Amniotic epithelial cell (primary cell): ENCODE measurements around the gene EXOC3L1.

Source experiments
- DNase-seq: peaks from one replicate; pipeline ENCODE4 v3.0.0-alpha.2; 2010; ENCODE audit warnings: low read depth

The EXOC3L1 gene

GRCh38 chr16:67198238-67198734 is 8.3 kb upstream of the EXOC3L1 start:
- peak; percentile 40 for DNase-seq

DNA sequence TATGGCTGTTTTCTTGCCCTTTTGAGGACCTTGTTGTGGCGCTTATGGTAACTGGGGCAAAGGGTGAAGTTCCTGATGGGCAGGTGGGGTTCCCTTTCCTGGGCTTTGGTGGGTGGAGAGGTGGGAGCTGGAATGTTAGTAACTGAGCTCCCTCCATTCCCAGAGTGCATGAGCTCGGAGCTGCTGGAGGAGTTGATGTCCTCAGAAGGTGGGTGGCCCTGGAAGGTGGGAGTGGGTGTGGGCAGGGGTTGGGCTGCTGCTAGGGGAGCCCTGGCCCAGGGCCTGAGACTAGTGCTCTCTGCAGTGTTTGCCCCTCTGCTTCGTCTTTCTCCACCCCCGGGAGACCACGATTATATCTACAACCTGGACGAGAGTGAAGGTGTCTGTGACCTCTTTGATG is 7.8 kb upstream of the EXOC3L1 start:
- DNase-seq = no peak

- DNase-seq = no peak
These were observed 6.9 kb upstream of the EXOC3L1 start for GRCh38 chr16:67196881-67197280.

- DNase-seq = no peak
These were observed 5.7 kb upstream of the EXOC3L1 start for GRCh38 chr16:67195676-67196075.

DNA sequence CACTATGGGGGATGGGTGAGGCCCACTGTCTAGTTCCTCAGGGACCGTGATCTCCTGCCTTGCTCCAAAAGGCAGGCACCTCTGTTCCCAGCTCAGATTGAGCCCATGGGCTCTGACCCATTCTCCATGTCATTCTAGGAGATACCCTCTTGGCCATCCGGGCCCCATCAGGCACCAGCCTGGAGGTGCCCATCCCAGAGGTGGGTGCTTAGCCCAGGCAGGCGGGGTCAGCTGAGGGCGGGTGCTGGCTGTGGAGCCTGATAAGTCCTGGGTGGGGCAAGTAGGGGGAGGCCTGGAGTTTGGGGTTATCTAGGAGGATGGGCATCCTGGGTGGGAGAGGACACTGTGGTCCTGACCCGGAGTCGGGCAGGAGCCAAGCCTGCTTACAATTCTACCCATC is 4.3 kb upstream of the EXOC3L1 start:
- DNase-seq = no peak

DNA sequence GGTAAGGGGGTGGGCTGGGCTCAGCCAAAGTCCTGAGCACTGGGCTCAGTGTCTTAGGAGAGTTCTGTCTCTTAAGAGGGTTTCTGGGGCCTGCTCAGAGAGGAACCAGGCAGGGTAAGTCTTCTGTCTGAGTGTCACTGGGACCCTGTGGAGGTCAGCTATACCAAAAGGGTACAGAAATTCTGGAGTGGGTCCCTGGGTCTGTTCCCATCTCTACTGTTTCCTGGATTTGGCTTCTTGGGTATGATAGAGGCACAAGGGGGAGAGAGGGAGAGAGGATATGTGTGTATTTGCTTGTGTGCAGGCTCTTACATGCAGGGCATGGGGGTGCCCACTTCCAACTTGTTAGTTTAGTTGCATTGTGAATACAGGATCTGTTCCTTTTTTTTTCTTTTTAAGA is 3.6 kb upstream of the EXOC3L1 start:
- DNase-seq = no peak

DNA sequence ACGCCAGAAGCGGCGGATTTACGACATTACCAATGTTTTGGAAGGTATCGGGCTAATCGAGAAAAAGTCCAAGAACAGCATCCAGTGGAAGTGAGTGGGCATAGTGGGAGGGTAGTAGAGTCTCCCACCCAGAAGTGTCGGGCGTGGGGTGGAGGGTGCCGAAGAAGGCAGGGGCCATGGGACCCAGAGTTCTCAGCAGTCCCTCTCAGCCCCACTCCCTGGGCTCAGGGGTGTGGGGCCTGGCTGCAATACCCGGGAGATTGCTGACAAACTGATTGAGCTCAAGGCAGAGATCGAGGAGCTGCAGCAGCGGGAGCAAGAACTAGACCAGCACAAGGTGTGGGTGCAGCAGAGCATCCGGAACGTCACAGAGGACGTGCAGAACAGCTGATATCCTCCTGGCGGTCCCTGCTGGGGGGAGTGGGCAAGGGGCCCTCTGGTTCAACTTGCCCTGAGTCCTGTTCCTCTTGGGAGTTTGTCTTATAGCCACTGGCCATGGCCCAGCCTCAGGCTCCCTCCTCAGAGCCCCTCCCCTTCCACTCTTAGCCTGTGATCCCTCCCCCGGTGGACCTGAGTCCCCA is 2.9 kb upstream of the EXOC3L1 start:
- DNase-seq = no peak

GRCh38 chr16:67191995-67192681 is 2.2 kb upstream of the EXOC3L1 start, which contains the start of gene E2F4:
Gene E2F4, plus strand, starts transcription at chr16:67192155. Its CDS starts 73 bp downstream, at chr16:67192228.
- DNase-seq = peak; percentile 91

DNA sequence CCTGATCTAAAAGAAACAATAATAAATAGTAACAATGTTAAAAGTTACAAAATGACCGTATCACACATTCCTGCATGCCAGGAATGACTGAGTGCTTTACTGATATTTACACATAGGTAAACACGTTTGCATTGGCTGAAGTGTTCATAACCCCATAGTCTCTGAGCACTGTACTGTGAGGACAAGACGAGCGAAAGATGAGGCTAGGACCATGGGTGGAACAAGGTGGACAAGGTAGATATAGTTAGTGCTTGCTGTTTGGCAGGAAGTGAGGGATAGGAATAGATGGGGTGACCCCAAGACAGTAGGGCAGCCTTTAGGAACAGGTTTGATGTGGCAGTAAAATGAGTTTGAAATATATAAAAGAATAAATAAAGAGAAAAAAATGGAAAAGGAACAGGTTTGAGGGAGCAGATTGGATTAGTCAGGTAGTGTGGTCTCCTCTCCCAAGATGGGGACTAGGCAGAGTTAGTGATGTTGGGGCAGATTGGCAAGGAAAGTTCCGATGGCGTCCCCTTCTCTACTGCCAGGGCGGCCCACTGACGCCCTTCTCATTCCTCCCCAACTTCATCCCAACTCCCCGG is 1.6 kb upstream of the EXOC3L1 start:
- no peak for DNase-seq

GRCh38 chr16:67190448-67191399 is 788 bp upstream of the EXOC3L1 start:
- DNase-seq = peak; percentile 61

DNA sequence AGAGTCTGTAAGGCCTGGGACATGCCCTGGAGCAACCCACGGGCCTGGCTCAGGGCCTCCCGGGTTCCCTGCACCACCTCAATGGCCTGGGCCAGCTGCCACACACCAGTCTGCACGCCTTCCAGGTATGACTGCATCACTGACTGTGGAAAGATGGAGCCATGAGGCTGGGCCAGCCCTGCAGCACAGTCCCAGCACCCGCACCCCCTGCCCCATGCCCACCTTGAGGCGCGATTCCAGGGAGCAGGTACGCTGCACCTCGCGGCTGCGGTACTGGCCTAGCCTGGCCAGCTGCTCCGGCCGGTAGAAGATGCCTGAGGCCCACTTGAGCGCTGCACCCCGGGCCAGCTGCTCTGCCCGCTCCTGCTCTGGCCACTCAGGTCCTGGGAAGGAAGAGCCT is 1.1 kb downstream of the EXOC3L1 start:
- DNase-seq = no peak

DNA sequence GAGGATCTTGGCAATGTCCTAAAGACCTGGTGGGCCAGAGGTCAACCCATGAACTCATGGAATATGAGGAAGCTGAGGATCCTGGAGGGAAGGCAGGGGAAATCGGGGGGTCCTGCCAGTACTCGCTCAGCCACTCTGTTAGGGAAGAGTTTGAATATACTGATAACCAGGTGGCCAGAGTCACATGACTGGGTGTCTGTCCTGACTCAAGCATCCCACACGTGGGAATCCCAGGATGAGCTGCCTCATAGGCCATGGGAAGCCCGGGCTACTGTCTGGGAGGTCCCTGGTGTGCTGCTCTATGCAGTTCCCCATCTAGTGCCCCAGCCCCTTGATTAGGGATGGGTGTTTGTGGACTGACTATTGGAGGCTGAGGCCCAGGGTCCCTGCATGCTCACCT is 1.6 kb downstream of the EXOC3L1 start:
- DNase-seq = no peak

DNA sequence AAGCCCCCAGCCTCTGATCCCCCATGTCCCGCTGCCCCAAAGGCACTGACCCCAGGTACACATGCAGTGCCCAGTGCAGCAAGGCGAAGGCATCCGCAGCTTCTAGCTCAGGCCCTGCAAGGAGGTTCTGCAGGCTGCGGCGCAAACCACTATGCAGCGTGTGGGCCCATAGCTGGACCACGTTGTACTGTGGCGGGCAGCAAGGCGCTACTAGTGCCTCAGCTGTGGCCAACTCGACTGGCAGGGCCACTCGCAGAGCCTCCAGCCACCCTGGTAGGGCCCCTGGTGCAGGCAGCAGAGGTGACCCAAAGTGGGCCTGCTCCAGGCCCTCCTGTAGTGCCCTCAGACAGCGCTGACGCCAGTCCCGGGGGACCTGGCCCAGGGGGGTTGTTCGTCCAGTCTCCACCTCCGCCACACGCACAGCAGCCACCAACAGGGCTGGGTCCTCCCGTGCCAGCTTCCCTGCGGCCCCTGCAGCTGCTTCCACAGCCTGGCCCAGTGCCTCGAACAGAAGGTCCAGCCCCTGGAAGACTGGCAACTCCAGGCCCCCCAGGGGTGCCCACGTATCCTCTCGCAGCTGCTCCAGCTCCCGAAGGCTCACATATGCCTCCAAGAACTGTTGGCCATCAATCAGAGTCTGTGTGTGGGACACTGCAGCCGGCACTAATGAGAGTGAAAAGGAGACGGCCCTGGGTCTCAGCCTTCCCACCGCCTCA is 2.6 kb downstream of the EXOC3L1 start:
- DNase-seq = no peak

DNA sequence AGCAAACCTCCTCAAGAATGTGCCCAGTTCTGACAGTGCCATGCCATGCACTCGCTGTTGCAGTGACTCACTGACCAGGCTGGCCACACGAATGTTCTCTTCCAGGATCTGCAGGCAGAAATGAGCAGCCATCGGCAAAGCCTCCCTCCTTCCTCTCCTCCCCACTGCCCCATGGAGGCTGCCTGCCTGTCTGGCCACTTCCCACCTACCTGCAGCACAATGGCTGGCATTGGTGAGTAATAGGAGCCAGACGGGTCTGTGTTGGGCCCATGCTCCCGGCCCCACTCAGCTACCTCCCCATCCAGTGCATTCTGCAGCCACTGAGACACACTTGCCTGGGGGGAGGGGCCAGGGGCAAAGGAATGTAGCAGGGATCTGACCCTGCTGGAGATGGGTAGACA is 3.4 kb downstream of the EXOC3L1 start:
- DNase-seq = peak; percentile 64

GRCh38 chr16:67185651-67186134 is 4.2 kb downstream of the EXOC3L1 start:
- DNase-seq = no peak

DNA sequence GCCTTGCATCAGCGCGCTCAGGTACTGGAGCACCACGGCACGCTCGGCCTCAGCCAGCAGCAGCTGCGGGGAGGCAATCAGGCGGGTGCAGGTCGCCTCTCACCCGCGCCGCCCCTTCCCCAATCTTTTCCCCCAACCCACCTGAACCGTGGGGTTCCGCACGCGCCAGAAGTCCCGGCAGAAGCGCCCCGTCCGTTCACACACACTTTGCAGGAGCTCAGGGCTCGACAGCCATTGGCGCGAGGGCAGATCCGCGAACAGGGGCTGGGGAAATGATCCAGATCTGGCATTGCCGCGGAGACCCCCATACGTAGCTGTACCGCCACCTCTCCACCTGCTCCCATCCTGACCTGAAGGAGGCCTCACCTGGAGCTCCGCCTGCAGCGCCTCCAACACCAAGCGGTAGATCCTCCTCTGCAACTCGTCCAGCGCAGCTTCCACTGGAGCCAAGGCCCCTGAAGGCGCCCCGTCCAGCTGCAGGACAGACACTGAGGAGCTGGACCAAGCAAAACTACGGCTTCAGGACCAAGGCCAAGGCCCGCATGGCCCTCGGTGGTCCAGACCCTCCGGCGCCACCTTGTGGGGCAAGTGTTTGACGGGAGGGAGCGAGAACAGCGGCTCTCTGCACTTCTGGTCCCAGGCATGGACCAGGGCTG is 4.8 kb downstream of the EXOC3L1 start:
- peak; percentile 88 for DNase-seq

- no peak for DNase-seq
These were observed 5.4 kb downstream of the EXOC3L1 start for GRCh38 chr16:67184453-67184994.

DNA sequence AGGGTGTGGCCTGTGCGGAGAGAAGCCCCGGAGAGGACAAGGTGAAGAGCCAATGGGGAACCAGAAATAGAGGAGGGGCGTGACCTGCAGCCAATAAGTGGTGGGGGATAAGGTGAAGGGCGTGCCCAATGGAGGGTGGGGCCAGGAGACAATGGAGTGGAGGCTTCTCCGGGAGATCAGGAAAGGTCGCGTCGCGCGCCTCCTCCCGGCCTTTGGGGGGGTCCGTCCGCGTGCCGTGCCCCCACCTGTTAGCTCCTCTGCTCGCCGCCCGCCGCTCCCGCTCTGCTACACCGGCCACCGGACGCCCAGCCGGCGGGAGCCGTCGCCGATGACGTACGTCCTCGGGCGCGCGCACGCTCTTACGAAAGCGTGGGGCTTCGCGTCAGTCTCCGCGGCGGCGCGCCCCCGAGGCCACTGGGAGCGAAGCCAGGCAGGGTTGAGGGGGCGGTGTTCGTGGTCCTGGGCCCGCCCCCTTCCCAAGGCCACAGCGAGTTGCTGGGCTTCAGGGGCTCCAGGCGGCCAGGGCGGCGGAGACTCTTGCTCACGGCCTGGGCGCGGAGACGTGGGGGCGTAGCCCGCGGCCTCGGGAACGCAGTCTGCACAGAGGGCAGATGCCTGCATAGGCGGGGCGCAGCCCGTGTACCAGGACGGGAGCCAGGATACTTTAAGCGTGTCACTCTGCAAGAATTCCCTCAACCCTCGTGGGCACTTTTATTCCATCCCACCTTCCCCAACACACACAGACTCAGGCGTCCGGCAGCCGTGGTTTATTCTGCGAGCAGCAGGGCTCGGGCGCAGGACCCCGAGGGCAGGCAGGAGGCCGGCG is 6.1 kb downstream of the EXOC3L1 start, which contains the start of gene MATCAP1:
Gene MATCAP1 (minus strand): TSS at position 337 of the 826 bp plus-strand sequence. CDS start 3,353 bp downstream, outside the sequence.
- peak; percentile 98 for DNase-seq

DNA sequence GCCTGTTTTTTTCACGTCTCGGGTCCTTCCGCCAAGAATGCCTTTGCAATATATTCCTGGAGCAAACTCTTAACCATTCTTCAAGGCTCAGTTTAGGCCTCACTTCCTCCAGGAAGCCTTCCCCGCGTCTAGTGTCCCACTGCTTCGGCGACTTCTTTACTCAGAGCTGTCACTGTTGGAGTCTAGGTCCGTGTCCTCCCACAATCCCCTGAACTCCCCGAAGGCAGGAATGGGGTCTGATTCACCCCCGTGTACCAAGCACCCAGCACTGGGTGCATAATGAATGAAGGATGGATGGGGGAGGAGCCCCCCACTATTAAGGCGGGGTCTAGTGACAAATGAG is 6.7 kb downstream of the EXOC3L1 start:
- DNase-seq = no peak

GRCh38 chr16:67182288-67182687 is 7.6 kb downstream of the EXOC3L1 start:
- DNase-seq = no peak
